Prostate gland (tissue), 2 donors: ENCODE data around the gene RNF112. TPM values are rescaled to one million over a fixed set of nuclear protein-coding genes. Genes with fewer than 3 reads are reported as not detected.

Experiments used
- DNase-seq: peaks from one replicate; pipeline ENCODE4 v3.0.0-alpha.2; 2019; ENCODE audit warnings: low spot score
- H3K27ac ChIP-seq, 2 donors: fragments of 200-600 bp; sonication (generic); 2 replicates each; pipeline ENCODE4 v1.5.1; 2017 to 2019
- H3K27me3 ChIP-seq: fragments of 200-600 bp; sonication (generic); replicated peaks from 2 replicates; pipeline ENCODE4 v1.5.1; 2019; ENCODE audit not compliant: insufficient read depth
- H3K36me3 ChIP-seq, 2 donors: fragments of 200-600 bp; sonication (generic); 1 replicate in 1 of 2; 2 replicates in 1 of 2; pipeline versions ENCODE4 v1.5.1 to v1.8.1; 2017 to 2019
- H3K4me1 ChIP-seq: fragments of 200-600 bp; sonication (generic); replicated peaks from 2 replicates; pipeline ENCODE4 v1.5.1; 2019
- H3K4me3 ChIP-seq, 2 donors: fragments of 200-600 bp; sonication (generic); 2 replicates each; pipeline ENCODE4 v1.5.1; 2017 to 2019
- H3K9me3 ChIP-seq: fragments of 200-600 bp; sonication (generic); 2 replicates; pipeline ENCODE4 v1.5.1; 2017
- CTCF ChIP-seq, 4 experiments: fragments of 200-600 bp in 2 of 4; fragments of 450-650 bp in 2 of 4; sonication (generic) in 2 of 4; IDR thresholded peaks; 1 replicate in 3 of 4; 2 replicates in 1 of 4; pipeline ENCODE4 v1.5.1; 2016 to 2019; ENCODE audit warnings: antibody characterized with exemption in 4 of 4, mild to moderate bottlenecking in 2 of 4, moderate library complexity in 2 of 4
- POLR2A ChIP-seq: fragments of 450-650 bp; IDR thresholded peaks from one replicate; pipeline ENCODE4 v1.6.1; 2016; ENCODE audit warnings: antibody characterized with exemption, mild to moderate bottlenecking
- POLR2AphosphoS5 ChIP-seq: sonication (generic); formaldehyde crosslinking; IDR thresholded peaks from one replicate; pipeline ENCODE4 v1.6.1; 2017; ENCODE audit warnings: antibody characterized with exemption
- WGBS: methylation state at CpG from one replicate; pipeline ENCODE4 v1.1.5; 2018; 5-methylcytosine and 5-hydroxymethylcytosine counted together
- intact Hi-C: fragments of 100-400 bp; cut with DNase I; formaldehyde crosslinking; loops from one replicate; pipeline ENCODE4 v1.14.2; 2022
- total RNA-seq, 2 donors: library from RNA; depleted of rRNA; stranded (reverse); fragments of >200 nt; gene quantifications; one replicate each; pipeline ENCODE4 v1.1.0, GENCODE V29; 2016

RNF112 gene
- total RNA-seq, 2 donors from 2014 or later = 2.3 to 6.6 TPM

- Histone ChIP-seq H3K4me3 (no peak overlapping the region), H3K4me1 (no peaks in the 10 kb centered on the region), H3K9me3 (no peaks in the 10 kb centered on the region), H3K36me3 (no peaks in the 10 kb centered on the region), H3K27ac (peak overlapping the region; percentile 50 to 52), H3K27me3 (no peaks in the 10 kb centered on the region)
- peak; percentile 55 for DNase-seq
- intact Hi-C loops = loop anchor here (5.0 kb wide), 2 partner anchors 71 to 131 kb away; partner anchors contain the start of gene MAPK7
- TF ChIP-seq POLR2AphosphoS5 = peak; percentile 40
- TF ChIP-seq CTCF (IDR thresholded peaks at IDR 0.05) = no peak
- WGBS = 16% methylated on average over 8 of the region's 8 CpGs
Measured at GRCh38 chr17:19448341-19449268, 37.6 kb downstream of the RNF112 start.

DNA sequence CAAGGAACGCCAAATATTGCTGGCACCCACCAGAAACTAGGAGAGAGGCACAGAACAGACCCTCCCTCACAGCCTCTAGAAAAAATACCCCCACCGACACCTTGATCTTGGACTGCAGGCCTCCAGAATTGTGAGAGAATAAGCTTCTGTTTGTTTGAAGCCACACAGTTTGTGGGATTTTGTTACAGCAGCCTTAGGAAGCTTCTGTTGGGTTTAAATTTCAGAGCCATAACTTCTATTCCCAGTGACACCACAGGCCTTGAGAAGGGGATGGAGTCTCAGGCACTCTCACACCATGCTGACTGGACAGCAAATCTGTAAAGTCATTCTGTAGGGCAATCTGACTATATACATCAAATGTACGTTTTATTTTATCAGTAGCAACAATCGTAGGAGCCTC, 38.6 kb downstream of the RNF112 start:
- DNase-seq = no peak
- no peaks in the 10 kb centered on the region for H3K36me3 ChIP-seq
- no peaks in the 10 kb centered on the region for H3K27me3 ChIP-seq
- intact Hi-C loops = loop anchor here (5.0 kb wide), 2 partner anchors 72 to 132 kb away; partner anchors contain the start of gene MAPK7
- no peaks in the 10 kb centered on the region for H3K4me1 ChIP-seq
- no peak overlapping the region for H3K27ac ChIP-seq
- TF ChIP-seq POLR2AphosphoS5 (no peak), POLR2A (no peak)
- no peaks in the 10 kb centered on the region for H3K9me3 ChIP-seq
- H3K4me3 ChIP-seq = no peak overlapping the region
- 90% methylated on average over 4 of the region's 4 CpGs for WGBS

- WGBS = 94% methylated on average over 3 of the region's 3 CpGs
- intact Hi-C loops = no loop called here
- DNase-seq = no peak
Measured at GRCh38 chr17:19453296-19453695, 42.3 kb downstream of the RNF112 start.

GRCh38 chr17:19454074-19454473, 43.0 kb downstream of the RNF112 start:
- DNase-seq = no peak
- Histone ChIP-seq H3K4me3 (no peak overlapping the region), H3K27ac (no peak overlapping the region), H3K36me3 (no peaks in the 10 kb centered on the region), H3K9me3 (no peaks in the 10 kb centered on the region), H3K27me3 (no peaks in the 10 kb centered on the region), H3K4me1 (no peaks in the 10 kb centered on the region)
- no peak for TF ChIP-seq POLR2A
- no peak for TF ChIP-seq CTCF (IDR thresholded peaks at IDR 0.05)
- no peak for TF ChIP-seq POLR2AphosphoS5
- intact Hi-C loops = no loop called here
- WGBS = 100% methylated on average over 2 of the region's 2 CpGs

More at GRCh38 chr17:19453296-19453695, 42.3 kb downstream of the RNF112 start:
- Histone ChIP-seq H3K27ac (no peak overlapping the region), H3K9me3 (no peaks in the 10 kb centered on the region), H3K27me3 (no peaks in the 10 kb centered on the region), H3K36me3 (no peaks in the 10 kb centered on the region), H3K4me3 (no peak overlapping the region), H3K4me1 (no peaks in the 10 kb centered on the region)
- TF ChIP-seq CTCF (IDR thresholded peaks at IDR 0.05) (no peak), POLR2A (no peak), POLR2AphosphoS5 (no peak)

- Histone ChIP-seq H3K9me3 (no peaks in the 10 kb centered on the region), H3K36me3 (no peaks in the 10 kb centered on the region), H3K4me3 (no peak overlapping the region), H3K27ac (no peak overlapping the region), H3K4me1 (no peaks in the 10 kb centered on the region), H3K27me3 (no peaks in the 10 kb centered on the region)
- intact Hi-C loops = no loop called here
- TF ChIP-seq POLR2A (no peak), CTCF (IDR thresholded peaks at IDR 0.05) (no peak), POLR2AphosphoS5 (no peak)
- 65% methylated on average over 6 of the region's 6 CpGs for WGBS
- no peak for DNase-seq
Measured at GRCh38 chr17:19456016-19456927, 45.2 kb downstream of the RNF112 start.
